GM10847 (cell line): Measurements from ENCODE around the gene HTD2.

Experiments used
- POLR2A ChIP-seq: IDR thresholded peaks from 2 replicates; pipeline ENCODE4 v1.6.1; 2011; ENCODE audit not compliant: insufficient read length; ENCODE audit errors: extremely low read depth

Gene HTD2

DNA sequence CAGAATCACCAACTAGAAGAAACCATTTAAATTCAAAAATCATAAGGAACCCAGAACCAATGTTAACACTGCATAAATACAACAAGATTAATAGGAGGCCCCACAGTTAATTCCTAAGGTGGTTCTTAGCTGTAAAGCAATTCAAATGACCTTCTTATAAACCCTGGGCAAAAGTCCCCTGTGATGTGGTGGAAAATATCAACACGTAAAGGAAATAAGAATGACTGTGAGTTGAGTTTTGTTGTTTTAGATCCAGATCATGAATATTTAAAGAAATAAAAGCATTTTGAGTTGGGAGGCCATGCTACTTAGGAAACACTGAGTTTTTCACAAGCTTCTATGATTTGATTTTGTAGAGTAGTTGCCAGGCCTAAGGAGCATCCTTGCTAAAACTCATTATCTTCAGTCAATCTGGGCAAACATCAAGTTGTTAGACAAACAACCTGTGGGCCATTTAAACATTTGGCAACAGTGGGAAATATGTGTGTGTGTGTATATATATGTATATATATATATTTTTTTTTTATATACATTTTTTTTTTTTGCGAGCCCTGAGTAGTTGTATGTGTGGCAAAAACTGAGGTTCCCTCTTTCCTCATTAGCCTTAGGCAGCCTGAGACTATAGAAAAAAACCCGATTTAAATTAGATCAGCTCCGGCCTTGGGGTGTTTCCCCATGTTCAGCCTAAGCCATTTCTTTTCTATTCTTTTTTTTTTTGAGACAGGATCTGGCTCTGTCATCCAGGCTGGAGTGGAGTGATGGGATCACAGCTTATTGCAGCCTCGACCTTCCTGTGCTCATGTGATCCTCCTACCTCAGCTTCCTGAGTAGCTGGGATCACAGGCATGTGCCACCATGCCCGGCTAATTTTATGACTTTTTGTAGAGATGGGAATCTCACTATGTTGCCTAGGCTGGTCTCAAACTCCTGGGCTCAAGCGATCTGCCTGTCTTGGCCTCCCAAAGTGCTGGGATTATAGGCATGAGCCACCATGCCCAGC, 18.4 kb downstream of the HTD2 start:
- no peak for TF ChIP-seq POLR2A

DNA sequence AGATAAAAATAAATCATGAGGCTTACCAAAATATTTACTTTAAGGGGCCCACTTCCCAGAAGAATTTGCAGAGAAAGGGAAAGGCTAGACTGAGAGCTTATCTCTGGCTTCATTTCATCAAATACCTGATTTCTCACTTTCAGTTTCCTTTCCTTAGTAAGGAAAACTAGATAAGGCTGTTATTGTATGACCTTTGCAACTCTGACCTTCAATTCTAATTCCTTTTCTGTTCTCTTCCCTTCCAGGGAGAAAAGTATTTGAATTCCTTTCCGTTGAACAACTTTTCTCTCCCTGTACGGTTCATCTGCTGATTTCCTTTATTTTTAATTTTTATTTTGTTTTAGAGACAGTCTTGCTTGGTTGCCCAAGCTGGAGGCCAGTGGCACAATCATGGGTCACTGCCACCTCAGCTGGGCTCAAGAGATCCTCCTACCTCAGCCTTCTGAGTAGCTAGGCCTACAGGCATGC, 19.2 kb downstream of the HTD2 start:
- TF ChIP-seq POLR2A: no peak

DNA sequence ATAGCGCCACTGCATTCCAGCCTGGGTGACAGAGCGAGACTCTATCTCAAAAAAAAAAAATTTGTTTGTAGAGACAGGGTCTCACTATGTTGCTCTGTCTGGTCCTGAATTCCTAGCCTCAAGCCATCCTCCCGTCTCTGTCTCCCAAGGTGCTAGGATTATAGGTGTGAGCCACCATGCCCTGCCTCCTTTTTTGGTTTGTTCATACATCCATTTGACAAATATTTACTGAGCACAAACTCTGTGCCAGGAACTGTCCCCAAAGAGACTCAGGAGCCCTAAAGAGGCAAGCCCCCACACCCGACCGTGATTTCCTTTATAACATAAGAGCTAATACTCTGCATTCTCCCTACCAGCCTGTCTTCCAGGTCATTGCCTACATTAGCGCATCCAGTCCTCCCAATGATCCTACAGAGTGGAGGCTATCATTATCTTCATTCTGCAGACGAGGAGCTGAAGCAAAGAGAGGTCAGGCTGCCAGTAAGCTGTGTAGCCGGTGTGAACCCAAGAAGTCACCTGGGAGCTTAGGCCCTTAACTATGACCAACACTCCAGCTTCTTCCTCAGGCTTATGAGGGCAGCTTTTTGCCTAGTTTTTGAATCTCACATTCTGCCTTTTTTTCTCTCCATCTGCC, 20.1 kb downstream of the HTD2 start:
- no peak for TF ChIP-seq POLR2A

DNA sequence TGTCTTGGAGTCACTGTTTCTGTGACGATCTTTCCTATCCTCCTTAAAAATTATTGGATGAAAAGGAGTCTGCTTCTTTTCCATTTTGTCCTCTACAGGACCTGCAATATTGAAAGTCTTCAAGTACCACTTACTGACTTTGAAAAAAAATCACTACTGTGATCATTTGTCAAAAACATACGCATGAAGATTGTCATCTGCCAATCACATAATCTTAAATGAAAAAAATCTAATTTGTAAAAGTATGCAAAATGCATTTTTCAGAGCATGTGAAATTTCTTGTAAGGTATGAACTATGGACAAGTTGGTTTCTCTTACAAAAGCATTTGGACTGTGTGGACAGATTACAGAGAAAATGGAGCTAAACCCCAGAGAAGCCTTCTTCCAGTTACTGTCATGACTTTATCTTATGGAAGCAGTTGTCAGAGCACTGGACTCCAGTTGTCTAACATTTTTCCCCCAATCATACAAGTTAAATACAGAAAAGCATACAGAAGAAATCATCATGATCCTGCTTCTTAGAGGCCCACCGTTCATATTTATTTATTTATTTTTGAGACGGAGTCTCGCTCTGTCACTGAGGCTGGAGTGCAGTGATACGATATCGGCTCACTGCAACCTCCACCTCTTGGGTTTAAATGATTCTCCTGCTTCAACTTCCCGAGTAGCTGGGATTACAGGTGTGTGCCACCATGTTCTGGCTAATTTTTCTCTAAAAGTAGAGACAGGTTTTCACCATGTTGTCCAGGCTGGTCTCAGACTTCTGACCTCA, 23.0 kb downstream of the HTD2 start:
- TF ChIP-seq POLR2A: no peak

DNA sequence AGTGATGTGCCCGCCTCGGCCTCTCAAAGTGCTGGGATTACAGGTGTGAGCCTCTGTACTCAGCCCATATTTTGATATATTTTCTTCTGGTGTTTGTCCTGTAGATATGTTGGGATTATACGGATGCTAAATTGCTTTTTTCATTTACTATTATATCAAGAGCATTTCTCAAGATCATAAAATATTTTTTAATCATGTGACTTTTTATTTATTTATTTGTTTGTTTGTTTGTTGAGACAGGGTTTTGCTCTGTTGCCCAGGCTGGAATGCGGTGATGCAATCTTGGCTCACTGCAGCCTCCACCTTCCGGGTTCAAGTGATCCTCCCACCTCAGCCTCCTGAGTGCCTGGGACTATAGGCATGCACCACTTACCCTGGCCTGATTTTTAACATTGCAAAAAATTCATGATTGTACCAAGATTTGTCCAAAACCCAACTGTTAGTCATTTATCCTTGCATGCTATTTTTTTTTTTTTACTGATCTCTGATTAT, 23.6 kb downstream of the HTD2 start:
- TF ChIP-seq POLR2A: no peak

DNA sequence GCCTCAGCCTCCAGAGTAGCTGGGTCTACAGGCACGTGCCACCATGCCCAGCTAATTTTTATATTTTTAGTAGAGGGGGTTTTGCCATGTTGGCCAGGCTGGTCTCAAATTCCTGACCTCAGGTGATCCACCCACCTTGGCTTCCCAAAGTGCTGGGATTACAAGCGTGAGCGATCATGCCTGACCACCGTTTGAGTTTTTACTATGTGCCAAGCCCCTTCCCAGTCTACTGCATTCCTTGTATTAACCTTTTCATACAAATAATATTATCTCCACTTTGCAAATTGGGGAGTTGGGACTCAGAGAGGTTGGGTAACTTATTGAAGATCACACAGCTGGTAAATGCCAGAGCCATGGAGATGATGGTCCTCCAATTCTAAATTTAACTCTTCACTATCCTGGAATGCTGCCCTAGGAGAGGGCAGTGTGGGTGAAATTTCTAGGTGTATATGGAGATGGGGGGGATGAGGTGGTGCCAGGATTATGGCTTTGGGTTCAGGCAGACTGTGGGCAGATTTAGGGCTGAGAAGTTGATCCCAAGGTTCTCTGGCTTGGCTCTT, 25.4 kb downstream of the HTD2 start:
- no peak for TF ChIP-seq POLR2A

DNA sequence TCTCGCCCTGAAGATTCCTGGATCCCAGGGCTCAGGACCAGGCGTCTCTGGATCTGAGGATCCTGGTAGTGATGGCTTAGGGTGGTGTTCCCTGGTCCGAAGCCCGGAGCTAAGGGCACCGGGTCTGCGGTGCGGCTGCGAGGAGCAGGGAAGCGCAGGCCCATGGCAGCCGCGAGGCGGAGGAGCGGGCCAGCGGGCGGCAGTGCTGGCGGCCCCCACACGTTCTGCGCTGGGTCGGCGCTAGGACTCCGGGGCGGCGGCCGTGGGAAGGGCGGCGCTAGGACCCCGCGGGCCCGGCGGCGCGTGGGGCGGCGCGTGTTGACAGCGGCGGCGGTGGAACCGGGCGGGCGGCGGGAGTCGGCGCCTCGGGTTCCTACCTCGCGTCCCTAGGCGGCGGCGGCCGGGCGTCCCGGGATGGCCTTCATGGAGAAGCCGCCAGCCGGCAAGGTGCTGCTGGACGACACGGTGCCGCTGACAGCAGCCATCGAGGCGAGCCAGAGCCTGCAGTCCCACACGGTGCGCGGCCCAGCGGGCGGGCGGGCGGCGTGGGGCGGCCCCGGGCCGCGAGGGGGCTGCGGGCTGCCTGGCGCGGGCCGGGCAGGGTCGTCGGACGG, 26.4 kb downstream of the HTD2 start, which contains the start of gene PXK:
Gene PXK (plus strand): TSS at position 318 of the 614 bp plus-strand sequence. CDS start 97 bp downstream, at position 415.
- no peak for TF ChIP-seq POLR2A

DNA sequence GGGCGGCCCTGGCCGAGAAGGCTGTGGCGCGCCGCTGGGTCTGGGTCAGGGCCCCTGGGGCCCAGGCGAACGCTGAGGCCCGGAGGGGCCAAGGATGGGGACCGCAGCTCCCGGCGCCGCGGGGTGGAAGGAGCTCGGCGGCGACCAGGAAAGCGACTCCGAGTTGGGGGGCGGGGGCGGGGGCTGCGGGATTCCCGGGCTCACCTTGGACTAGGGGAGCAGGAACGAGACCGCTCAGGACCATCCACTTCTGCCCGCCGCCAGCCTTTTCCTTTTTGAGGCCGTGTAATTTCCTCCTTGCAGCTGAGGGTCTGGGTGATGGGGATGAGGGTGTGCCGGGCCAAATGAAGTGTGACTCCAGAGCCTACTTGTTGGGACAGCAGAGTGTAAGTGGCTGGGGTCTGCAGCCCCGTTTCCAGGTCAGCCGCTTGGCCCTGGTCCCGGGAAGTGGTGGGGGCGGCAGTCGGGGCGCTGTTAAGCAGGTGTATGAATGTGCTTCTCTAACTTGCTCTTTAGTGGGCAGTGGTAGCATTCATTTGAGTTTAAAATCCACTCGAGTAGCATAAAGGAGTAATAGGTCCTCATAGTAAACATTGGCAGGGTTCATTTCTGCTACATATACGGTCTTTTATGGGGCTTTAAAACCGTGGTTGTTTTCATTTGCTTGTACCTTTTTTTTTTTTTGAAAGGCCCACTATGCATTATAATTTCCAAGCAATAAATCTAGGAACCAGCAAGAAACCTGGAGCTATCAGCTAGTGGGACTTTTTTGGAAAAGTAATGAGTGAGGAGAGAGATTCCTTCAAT, 27.1 kb downstream of the HTD2 start:
- TF ChIP-seq POLR2A: no peak

DNA sequence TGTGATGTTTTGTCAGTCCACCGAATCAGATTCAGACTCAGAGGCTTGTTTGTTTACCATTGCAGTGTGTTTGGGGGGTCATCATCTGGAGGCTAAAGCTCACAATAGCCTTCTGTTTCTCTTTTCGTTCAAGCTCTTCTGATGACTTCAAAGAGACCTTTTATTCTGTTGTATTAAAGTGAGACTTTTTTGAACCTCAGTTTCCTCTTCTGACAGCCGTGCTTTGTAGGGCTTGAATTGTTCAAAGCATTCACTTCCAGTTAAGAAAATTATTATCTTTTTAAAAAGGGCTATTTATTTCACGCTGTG, 27.6 kb downstream of the HTD2 start:
- no peak for TF ChIP-seq POLR2A

DNA sequence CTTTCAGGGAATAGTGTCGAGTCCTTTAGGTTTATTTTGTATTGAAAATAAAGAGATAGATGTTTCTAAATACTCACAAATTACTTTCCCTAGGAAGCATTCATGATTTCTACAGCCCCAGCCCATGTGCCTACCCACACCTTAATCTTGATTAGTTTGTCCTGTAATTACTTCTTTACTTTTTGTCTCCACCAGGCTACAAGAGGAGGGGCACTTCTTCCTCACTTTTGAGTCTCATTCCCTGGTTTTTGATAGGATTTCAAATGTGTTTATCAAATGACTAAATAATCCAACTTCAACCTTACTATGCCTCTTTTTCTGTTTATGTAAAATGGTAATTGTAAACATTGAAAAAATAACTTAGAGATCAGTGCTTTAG, 28.2 kb downstream of the HTD2 start:
- no peak for TF ChIP-seq POLR2A

DNA sequence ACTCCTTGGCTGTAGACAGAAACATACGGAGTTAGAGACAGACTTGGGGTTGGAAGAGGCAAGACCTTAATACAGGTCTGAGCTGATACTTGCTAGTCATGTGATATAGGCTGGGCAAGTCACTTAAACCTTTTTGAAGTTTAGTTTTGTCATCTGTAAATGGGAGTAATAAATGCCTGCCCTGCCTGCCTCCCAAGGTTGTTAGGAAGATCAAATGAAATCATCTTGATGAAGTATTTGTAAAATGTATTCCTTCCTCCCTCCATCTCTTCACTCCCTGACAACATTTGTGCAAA, 29.3 kb downstream of the HTD2 start:
- TF ChIP-seq POLR2A: no peak

DNA sequence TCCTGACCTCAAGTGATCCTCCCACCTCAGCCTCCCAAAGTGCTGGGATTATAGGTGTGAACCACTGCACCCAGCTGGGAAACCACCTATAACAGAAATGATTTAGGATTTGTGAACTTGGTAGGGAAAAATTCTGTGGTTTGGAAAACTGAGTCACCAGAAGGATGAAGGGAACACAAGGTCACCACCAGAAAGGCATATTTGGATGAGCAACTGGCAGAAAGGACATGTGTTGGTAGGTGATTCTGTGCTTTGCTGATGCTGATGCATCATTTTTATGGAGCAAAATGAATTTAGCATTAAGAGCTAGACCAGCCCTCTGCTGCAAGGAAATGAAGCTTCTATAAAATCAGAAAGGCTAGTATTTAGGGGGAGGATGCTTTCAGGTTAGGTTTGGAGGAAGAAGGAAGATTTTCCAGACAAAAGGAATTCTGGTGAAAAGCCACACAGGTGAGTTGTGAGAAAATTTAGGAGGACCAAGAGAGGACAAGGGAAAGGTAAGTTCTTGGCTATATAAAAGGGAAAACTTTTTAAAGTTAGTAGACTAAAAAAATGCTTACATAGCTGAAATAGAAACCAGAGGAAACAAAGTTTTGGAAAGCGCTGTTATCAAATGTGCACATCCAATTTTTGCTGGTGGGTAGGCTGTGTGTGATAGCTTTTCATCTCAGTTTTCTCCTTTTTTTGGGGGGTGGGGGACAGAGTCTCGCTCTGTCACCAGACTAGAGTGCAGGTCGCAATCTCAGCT, 30.0 kb downstream of the HTD2 start:
- TF ChIP-seq POLR2A: no peak

DNA sequence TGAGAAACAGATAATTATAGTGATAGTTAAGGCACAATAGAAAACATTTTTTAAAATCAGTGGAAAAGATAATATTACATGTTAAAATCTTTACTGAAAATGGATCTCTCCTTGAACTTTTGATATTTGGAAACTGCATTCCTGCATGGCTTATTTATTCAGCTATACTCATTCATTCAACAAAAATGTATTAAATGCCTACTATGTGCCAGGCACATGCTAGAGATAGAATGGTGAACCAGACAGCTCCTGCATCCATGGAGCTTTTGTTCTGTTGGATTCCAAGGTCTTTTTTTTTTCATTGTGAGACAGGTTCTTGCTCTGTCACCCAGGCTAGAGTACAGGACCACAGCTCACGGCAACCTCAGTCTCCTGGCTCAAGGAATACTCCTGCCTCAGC, 30.9 kb downstream of the HTD2 start:
- no peak for TF ChIP-seq POLR2A
